GM18870 (cell line): ENCODE results near the gene MLLT1.

Experiments
- ATAC-seq: cut with Tn5 transposase; IDR thresholded peaks from one replicate; pipeline ENCODE4 v1.9.1; 2021; ENCODE audit warnings: moderate library complexity; ENCODE audit not compliant: unreplicated experiment

The MLLT1 gene

DNA sequence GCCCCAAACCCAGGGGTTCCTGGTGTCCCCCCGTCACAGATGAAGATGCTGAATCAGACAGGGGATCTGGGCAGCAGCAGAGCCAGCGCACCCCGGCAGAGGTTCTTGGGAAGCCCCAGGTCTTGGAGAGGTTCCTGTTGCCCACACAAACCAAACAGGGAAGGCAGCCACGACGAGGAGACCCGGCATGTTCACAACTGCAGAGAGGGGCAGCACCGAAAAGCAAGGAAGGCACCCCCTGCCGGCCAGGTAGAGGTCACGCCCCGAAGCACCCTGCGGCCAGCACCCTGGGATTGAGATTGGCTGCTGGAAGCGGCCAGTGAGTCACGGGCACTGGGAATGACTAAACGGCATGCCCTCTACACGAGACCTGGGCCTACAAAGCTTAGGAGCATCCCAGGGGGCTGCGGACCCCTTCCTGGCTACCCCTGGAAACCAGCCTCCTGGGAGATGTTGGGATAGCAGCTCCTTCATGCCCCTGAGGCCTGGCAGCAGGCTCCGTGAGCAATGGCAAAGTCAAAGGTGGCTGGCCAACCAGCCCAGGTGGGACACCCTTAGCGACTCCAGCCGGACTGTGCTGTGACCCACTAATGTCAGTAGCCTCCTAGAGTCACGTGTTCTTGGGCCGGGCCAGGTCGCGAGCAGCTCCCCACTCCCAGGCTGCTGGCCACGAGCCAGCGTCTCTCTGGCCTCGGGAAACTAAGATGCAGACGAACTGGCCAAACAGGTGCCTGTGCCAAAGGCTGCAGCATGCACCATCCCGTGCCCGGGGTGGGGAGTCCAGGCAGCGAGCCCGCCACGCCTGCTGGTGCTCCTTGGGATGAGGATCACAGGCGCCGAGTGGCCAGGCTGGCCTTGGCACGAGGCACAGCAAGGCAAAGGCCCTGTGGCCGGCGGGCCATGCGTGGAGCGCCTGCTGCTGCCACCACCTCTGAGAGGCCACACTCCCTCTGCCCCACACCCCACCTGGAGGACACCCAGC lies 43.2 kb downstream of the MLLT1 start:
- ATAC-seq, result no peak

DNA sequence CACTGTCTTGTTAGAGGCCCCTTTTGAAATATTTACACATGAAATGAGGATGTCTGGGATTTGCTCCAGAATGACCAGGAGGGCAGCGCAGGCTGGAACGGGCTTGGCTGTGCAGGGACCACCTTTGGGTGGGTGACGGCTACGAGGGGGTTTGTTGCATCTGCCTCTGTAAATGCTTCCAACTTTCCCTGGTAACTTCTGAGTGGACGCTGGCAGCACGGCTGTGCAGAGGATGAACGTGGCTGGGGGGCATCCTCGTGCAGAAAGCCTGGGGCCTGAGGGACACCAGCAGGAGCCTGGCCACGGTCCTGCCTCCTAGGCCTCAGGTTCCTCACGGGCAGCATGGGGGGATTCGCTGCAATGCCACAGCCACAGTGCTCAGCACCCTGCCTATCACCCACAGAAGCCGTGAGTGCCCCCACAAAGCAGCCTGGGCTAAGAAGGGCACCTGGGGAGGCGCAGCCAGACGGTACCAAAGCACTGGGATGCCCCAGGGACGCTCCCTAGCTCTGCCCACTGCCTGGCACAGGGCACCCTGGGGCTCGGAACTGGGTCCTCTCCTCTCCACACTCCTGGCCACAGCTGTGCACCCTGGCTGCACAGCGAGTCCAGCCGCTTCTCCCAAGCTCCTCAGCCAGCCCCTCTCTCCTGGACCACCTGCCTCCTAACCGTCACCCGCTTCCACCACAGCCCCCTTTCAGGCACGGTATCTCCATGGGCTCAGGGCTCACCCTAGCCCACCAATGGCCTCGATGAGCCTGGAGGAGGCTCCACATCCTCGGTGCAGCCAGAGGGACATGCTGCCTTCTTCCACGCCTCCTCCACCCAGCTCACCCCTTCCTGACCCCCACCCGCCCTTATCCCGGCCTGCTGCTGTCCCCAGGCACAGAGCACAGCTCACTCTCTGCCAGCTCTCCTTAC lies 44.5 kb downstream of the MLLT1 start:
- ATAC-seq, result no peak

DNA sequence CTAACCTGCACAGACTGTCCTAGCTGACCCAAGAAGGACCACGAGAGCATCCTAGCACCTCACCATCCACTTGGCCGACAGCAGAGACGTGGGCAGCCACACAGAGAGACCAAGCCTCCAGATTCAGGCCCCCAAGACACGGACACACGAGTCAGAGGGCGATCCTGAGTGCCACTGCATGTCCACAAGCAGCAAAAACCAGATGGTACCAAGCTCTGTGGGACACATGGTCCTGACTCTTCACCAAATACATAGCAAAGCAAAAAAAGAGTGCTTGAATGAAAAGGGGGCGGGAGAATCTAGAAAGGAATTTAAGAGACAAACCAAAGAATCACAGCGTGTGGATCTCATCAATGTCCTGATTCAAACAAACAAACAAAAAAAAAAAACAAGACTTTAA lies 45.2 kb downstream of the MLLT1 start:
- no peak for ATAC-seq

DNA sequence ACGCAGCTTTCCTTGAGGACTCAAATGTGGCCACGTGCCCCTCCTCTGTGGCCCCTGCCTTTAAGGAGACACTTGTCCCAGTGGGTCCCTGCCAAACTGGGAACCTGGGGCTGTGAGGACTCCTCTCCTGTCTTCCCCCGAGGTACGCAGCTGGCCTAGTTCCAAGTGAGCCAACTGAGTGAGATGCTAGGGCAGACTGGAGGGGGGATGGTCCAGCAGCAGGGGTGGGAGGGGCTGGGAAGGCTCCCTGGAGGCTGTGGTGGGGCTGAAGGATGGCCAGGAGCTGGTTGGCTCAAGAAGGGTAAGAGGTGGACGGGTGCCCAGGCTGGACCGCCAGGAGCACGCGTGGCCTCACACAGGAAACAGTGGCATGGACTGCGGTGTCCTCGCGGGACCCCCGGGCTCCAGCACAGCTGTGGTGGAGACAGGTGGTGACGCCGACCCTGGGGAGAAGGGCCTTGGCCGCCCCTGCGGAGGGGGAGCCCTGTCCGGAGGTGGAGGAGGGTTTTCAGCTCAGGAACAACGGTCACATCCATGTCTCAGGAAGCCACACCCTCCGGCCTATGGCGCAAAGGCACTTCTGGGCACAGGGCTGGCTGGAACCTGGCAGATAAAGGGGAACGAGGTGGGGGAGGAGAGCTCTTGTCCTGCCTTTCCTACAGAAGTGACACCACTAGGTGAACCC lies 45.8 kb downstream of the MLLT1 start:
- no peak for ATAC-seq

DNA sequence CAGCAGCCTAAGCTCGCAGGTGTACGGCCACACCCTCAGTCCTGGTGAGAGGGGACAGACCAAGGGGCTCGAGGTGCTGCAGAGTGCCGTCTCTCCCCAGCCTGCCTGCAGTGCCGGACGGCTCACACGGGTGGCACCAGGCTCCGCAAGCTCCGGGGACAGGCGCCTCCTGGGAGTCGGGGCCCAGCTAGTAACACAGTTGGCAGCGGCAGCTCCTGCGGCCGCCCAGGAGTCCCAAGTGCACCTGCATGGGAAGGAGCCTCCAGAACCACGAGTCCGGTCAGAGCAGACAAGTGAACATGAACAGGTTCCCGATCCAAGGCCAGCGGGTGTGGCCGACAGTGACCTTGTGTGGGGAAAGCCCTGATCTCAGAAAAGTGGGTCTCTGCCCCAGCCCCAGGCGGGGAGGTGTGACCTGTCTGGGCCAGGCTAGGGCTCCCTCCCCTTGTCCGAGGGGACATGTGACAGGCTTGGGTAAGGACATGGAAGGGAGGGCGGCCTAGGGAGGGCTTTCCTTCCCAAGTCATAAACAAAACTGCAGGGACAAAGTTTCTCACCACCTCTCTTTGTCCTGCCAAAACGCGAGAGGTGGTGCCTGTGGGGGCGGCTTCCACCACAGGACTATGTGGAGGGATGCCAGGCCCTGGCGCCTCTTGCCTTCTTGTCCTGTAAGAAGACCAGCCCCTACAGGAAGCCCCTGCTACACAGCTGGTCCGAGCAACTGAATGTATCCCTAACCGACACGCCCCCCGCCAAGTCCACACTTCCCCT lies 46.5 kb downstream of the MLLT1 start:
- ATAC-seq, result no peak

DNA sequence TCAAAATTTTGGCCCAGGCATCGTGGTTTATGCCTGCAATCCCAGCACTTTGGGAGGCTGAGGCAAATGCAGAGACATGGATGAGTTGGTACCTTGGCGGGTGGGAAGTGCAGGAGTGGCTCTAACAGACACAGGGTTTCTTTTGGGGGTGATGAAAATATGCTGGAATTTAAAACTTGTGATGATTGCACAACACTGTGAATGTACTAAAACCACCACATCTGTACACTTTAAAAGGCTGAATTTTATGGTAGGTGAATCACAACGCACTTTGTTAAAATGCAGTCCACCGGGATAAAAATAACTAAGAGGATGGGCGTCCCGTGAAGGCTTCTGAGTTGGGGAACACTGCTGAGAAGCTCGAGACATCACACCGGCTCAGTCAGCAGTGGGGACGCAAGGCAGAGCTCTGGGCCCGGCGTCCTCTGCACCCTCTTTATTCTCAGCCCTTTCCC lies 47.1 kb downstream of the MLLT1 start:
- no peak for ATAC-seq

DNA sequence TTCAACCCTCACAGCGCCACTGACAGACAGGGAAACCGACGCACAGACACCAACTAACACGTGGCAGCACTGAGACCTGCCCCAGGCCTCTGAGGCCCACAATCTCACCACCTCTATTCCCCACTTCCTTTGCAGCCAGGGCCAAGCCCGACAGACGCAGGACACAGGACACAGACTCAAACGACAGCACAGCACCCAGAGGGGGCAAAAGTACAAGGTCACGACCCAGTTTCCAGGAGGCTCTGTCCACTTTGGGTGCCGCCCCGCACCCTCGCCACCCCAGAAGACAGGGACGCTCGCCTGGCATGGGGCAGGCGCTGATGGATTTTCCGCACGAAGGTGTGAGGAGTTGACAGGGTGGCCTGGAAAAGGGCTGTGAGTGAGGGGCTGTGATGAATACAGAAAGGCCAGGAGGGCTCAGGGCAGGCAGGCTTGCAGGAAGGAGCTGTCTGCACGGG lies 48.8 kb downstream of the MLLT1 start:
- ATAC-seq, result no peak

DNA sequence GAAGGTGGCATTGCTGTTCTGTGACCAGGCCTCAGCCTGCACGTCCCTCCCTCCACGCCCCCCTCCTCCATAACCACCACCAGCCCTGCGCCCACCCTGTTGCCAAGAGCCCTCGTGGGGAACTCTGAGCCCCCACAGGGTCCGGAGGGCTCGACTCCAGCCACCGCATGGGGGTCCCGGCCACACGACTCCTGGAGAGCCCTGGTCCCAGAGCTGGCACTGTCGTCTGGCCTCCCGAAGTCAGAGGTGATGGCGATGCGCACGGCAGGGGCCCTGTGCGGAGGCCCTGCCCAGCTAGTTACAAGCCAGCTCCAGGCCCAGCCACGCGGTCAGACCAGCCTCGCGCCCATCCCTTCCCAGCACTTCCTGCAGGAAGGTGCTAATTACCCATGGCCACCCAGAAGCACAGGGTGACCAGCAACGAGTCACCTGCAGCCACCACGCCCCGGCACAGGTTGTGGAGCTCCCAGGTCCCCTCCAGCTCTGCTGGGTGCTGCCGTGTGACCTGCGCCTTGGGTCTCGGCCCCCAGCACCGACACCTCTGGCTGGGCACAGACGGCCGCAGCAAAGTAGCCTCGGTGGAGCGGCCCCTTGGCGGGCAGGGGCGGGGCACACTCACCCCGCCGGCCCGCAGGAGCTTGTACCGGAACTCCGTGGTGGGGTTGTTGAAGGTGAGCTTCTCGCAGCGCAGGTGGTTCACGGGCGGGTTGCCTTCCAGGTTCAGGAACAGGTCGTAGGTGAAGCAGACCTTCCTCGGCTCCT lies 49.6 kb downstream of the MLLT1 start:
- ATAC-seq, result no peak

DNA sequence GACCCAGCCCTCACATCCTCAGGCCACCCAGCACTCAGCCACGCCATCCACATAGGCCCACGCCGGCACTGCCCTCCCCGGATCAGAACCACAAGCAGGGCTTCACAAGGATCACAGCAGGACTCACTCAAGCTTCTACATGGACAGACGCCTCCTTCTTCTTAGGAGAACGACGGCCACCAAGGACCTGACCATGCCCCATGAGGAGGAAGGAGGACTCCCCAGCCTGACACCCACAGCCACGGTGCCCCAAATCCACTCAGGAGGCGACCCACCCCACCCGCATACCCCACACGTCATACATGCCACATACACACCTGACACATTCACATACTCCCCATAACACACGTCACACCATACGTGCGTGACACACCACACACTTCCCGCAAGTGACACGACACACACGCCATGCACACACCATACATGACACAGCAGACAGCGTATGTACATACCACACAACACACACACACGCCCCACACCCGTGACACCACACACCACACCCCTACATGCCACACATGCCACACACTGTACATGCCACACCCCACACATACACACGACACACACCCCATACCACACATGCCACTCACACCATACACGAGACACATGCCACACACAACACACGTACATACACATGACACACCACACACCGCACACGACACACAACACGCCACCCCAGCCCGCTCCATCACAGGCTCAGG lies 50.4 kb downstream of the MLLT1 start:
- no peak for ATAC-seq

DNA sequence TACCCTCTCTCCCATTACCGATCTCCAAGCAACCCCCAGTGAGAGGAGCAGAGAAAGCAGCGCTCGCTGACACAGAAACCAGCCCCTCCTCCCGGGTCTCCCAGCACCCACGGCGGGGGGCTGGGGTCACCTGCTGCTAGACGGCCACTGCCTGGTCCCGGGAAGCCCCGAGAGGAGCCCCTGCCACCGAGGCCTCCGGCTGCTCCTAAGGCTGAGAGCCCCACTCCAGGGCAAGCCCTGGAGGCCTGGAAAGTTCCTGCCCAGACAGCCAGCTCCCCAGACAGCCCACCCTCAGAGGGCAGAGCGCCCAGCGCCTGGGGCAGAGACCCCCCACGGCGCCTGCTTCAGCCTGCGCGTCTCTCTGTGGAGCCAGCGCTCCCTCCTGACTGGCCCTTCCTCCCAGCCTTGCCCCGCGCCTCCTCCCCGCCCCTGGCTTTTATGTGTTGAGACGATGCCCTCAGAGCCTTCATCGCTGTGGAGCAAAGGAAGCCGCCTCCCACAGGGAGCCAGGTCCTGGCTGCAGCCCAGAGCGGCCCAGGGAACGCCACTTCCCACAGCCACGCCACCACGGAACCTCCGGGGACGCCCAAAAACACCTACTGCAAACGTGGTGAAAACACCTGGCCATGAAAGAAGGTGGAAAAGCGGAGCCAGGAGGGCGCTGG lies 51.1 kb downstream of the MLLT1 start:
- ATAC-seq, result no peak

DNA sequence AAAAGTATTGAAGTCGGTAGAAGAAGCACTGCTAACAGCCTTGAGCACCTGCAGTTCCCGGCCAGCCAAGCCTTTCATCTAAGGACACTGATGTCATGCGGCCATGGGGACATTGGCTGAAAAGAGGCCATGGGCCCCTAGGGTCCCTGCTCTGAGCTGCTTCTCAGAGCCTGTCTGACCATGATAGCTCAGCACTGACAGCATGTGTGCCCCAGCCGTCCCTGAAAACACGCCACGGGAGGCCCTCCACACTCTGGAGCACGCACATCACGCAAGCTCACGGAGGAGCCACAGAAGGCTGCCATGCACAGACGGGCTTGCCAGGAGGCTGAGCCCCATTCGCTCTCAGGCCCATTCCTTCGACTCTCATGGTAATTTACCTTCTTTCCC lies 51.8 kb downstream of the MLLT1 start:
- no peak for ATAC-seq

DNA sequence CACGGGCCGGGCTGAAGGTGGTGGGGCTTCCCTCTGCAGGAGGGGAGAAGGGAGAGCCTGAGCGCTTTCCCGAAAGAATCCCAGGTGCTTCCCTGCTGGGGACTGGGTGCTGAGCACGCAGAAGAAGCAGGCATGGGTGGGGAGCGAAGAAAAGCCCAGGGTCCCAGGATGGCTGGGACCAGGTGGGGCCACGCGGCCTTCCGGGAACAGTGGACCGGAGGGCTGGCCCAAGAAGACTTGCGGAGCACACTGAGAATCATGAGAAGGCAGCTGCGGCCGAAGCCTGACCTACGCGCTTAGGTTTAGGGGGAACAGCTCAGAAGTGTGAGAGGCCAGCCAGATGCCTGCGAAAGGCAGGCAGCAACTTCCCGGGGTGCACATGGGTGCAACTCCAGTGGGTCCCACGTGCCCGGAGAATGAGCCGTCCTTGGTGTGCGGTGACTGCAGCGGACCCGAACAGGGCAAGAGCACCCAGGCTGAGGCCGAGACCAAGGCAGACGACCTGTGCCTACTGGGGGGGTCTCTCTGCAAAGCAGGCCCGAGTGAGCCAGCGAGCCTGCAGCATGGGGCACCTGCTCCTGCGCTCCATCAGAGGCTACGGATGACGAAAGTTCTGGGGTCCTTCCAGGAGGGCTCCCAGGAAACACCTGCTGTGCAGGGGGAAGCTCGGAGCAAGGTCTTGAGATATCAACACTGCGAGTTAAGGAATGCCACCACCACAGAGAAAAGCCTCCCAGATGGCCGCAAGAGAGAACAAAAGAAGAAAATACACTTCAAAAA lies 52.4 kb downstream of the MLLT1 start:
- ATAC-seq, result no peak

DNA sequence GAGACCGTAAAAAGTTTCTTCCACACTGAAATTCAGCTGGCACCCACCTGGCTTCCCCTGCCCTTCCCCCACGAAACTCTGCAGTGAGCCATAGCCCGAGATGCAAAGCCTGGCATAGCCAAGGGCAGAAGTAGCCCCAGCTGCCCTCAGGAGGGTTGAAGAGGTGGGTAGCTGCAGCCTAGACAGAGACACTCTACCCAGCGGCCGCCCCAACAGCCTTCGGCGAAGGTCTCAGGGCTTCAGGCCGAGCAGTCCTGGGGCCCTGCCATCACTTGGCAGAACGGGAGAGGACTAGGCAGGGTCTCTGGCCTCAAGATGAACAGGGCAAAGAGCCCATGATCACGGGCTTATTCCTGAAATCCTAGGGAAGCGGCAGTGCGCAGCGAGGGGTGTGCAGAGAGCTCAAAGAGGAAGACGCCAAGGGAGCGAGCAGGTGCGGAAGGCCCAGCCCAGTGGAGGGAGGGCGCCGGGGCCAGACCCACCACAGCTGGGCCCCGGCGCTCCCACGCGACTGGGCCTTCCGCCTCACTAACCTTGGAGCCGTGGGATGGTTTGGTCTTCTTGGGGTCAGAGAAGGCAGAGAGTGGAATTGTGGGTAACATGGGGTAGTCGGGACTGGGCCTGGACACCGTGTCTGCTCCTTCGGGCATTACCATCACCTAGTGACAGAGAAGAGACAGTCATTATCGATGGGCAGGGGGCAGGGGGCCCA lies 53.2 kb downstream of the MLLT1 start:
- ATAC-seq, result no peak

DNA sequence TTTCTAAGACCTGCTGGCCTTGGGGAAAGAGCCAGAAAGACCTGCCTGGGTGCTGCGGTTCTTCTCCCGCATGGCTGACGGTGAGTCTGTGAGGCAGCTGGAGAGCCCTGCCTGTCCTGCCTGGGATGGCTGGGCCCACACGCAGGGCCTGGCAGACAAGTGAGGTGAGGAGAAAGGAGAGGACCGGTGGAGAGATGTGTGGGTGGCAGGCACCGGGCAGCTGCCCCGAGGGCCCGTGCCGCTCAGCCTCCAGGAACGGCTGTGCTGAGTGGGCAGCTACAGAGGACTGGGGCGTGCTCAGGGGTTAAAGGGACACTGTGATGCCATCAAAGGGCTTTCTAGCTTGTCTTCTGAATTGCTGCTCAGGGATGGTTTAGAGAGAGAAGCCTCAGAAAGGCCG lies 53.8 kb downstream of the MLLT1 start:
- no peak for ATAC-seq

DNA sequence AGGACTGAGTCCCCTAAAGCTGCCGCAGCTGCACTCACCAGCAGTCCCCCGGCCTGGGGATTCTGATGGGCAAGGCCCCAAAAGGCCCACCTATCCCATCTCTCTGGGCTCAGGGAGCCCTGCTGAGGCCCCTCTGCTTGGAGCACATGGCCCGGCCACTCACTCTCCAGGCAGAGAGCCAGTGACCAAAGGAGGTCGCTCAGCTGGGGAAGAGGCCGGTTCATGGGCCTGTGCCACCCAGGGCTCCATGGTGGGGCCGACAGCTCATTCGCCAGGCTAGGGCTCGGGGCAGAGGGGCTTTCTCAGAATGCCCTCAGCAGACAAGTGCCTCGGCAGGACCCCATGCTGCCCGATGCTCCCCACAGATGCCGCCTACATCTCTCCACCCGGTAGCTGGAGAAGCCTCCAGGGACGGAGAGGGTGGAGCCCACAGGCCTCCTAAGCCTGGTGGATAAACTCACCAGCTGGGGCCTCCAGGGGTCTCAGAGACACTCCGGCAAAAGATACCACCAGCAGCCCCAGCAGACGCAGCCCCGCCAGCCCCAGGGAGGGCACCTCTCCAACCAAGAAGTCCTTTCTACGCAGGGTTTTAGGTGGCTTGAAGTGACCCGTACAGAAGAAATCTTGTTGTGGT lies 54.4 kb downstream of the MLLT1 start:
- no peak for ATAC-seq

DNA sequence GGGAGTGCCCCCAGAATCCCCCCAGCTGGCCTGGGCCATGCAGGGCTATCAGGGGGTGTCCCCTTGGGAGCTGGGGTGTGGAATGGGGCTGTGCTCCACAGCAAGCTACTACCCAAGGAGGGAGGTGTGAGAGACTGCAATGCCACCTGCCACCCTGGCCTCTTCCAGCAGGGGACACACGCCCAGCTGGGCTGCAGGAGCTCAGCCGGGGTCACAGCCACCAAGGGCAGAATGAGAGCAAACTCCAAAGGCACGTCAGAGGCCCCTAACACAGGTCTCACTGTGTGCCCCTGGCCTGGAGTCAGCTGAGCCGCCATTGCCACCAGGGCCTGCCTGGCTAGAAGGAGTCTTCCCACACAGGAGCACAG lies 55.5 kb downstream of the MLLT1 start:
- ATAC-seq, result no peak
